PC-3 (cell line): ENCODE measurements around the gene ZNF575. TPM values are rescaled to one million over a fixed set of nuclear protein-coding genes. Genes with fewer than 3 reads are reported as not detected.

ENCODE experiments used
- ATAC-seq: fragments of 200-7000 bp; cut with Tn5 transposase; 2 replicates; pipeline ENCODE4 v1.9.1; 2020; ENCODE audit warnings: mild to moderate bottlenecking, moderate library complexity
- BruUV-seq: library from RNA; stranded (reverse); fragments of 400-500 nt; replicated peaks from 2 replicates; lab custom pipeline; 2021; lab: Mats Ljungman, UMichigan
- CTCF ChIA-PET: fragments of 300-600 bp; sonication (Branson Sonifier 250); formaldehyde crosslinking; loops from one replicate; lab custom pipeline; 2022; ENCODE audit warnings: antibody characterized with exemption; lab: Charles Lee
- POLR2A ChIA-PET: fragments of 300-600 bp; sonication (Branson Sonifier 250); formaldehyde crosslinking; loops from one replicate; lab custom pipeline; 2022; ENCODE audit warnings: antibody characterized with exemption; ENCODE audit not compliant: unreplicated experiment; lab: Charles Lee
- DNase-seq: peaks from one replicate; pipeline ENCODE4 v3.0.0-alpha.2; 2015
- H2AFZ ChIP-seq: fragments of 300-600 bp; sonication (generic); 2 replicates; pipeline ENCODE4 v1.6.0; 2016; ENCODE audit warnings: antibody characterized with exemption, low read length
- H3F3A ChIP-seq: fragments of 300-600 bp; sonication (generic); one replicate; pipeline ENCODE4 v1.6.0; 2017; ENCODE audit warnings: antibody characterized with exemption, low read length, control low read depth, mild to moderate bottlenecking; ENCODE audit not compliant: unreplicated experiment
- H3K27ac ChIP-seq: fragments of 300-600 bp; sonication (generic); 2 replicates; pipeline ENCODE4 v1.5.1; 2016; ENCODE audit warnings: mild to moderate bottlenecking, low read length
- H3K27me3 ChIP-seq: fragments of 300-600 bp; sonication (generic); 2 replicates; pipeline ENCODE4 v1.6.1; 2016; ENCODE audit warnings: low read length, mixed read lengths
- H3K36me3 ChIP-seq: fragments of 300-600 bp; sonication (generic); 2 replicates; pipeline ENCODE4 v1.6.1; 2016; ENCODE audit warnings: low read depth, mixed run types, low read length, mixed read lengths
- H3K4me1 ChIP-seq: fragments of 300-600 bp; sonication (generic); 2 replicates; pipeline ENCODE4 v1.5.1; 2016; ENCODE audit warnings: low read length; ENCODE audit not compliant: insufficient read depth
- H3K4me2 ChIP-seq: fragments of 300-600 bp; sonication (generic); 2 replicates; pipeline ENCODE4 v1.6.0; 2016; ENCODE audit warnings: low read length
- H3K4me3 ChIP-seq: fragments of 300-600 bp; sonication (generic); 2 replicates; pipeline ENCODE4 v1.5.1; 2016; ENCODE audit warnings: mild to moderate bottlenecking, low read length, mixed read lengths
- H3K79me2 ChIP-seq: fragments of 300-600 bp; sonication (generic); 2 replicates; pipeline ENCODE4 v1.6.1; 2017; ENCODE audit warnings: low read length, mixed read lengths
- H3K9ac ChIP-seq: fragments of 300-600 bp; sonication (generic); 2 replicates; pipeline ENCODE4 v1.6.0; 2016; ENCODE audit warnings: mild to moderate bottlenecking, low read length
- H3K9me2 ChIP-seq: fragments of 300-600 bp; sonication (generic); replicated peaks from 2 replicates; pipeline ENCODE4 v1.6.1; 2016; ENCODE audit warnings: mixed run types, low read length, mixed read lengths
- H3K9me3 ChIP-seq: fragments of 300-600 bp; sonication (generic); 2 replicates; pipeline ENCODE4 v1.6.1; 2016; ENCODE audit warnings: low read length, mixed read lengths
- H4K20me1 ChIP-seq: fragments of 300-600 bp; sonication (generic); 2 replicates; pipeline ENCODE4 v1.6.1; 2016; ENCODE audit warnings: low read length, mixed read lengths
- EZH2 ChIP-seq: fragments of 300-600 bp; sonication (generic); IDR thresholded peaks from one replicate; pipeline ENCODE4 v1.6.1; 2017; ENCODE audit warnings: antibody characterized with exemption, mild to moderate bottlenecking, low read length; ENCODE audit not compliant: unreplicated experiment
- EZH2phosphoT487 ChIP-seq: fragments of 300-600 bp; sonication (generic); IDR thresholded peaks from 2 replicates; pipeline ENCODE4 v1.6.1; 2018; ENCODE audit warnings: mild to moderate bottlenecking, antibody characterized with exemption, low read length, borderline replicate concordance
- intact Hi-C: fragments of 100-400 bp; cut with micrococcal nuclease; formaldehyde crosslinking; loops from 2 replicates; pipeline ENCODE4 v1.9.0; 2023
- total RNA-seq: library from RNA; depleted of rRNA; stranded (reverse); fragments of >200 nt; gene quantifications from 2 replicates; pipeline ENCODE4 v1.2.3, GENCODE V29; 2014
- TF ChIP-seq, protein P1 (sequence below): fragments of 300-600 bp; sonication (generic); conservative IDR thresholded peaks from 2 replicates; pipeline ENCODE4 v1.5.1; 2017; ENCODE audit warnings: antibody characterized with exemption, low read depth, mild to moderate bottlenecking, low read length

Gene ZNF575
- total RNA-seq, 1 experiment from 2014 or later, result not detected

- intact Hi-C loops, result no loop called here
- POLR2A ChIA-PET, result no interaction called here
- H3K9me2 ChIP-seq, result no peaks in the 10 kb centered on the region
These were observed 11.1 kb downstream of the ZNF575 start for GRCh38 chr19:43544077-43544476.

GRCh38 chr19:43545276-43545675 lies 12.3 kb downstream of the ZNF575 start:
- DNase-seq, result no peak
- intact Hi-C loops, result no loop called here
- ATAC-seq, result no peak
- Histone ChIP-seq H3K27ac (no peak overlapping the region), H3K27me3 (no peaks in the 10 kb centered on the region), H3K4me2 (no peak overlapping the region), H3K4me3 (no peak overlapping the region), H3F3A (no peaks in the 10 kb centered on the region), H3K9me2 (no peaks in the 10 kb centered on the region), H3K36me3 (peaks cover 1% of the 10 kb centered on the region; the same call in 1 of the 2 replicates), H4K20me1 (no peaks in the 10 kb centered on the region), H3K4me1 (no peaks in the 10 kb centered on the region), H3K79me2 (no peaks in the 10 kb centered on the region), H2AFZ (no peak overlapping the region), H3K9ac (no peak overlapping the region), H3K9me3 (no peaks in the 10 kb centered on the region)
- BruUV-seq, result no TSS peak
- POLR2A ChIA-PET, result no interaction called here
- no peak for TF ChIP-seq EZH2phosphoT487
- TF ChIP-seq EZH2, result no peak
- TF ChIP-seq, protein P1, sequence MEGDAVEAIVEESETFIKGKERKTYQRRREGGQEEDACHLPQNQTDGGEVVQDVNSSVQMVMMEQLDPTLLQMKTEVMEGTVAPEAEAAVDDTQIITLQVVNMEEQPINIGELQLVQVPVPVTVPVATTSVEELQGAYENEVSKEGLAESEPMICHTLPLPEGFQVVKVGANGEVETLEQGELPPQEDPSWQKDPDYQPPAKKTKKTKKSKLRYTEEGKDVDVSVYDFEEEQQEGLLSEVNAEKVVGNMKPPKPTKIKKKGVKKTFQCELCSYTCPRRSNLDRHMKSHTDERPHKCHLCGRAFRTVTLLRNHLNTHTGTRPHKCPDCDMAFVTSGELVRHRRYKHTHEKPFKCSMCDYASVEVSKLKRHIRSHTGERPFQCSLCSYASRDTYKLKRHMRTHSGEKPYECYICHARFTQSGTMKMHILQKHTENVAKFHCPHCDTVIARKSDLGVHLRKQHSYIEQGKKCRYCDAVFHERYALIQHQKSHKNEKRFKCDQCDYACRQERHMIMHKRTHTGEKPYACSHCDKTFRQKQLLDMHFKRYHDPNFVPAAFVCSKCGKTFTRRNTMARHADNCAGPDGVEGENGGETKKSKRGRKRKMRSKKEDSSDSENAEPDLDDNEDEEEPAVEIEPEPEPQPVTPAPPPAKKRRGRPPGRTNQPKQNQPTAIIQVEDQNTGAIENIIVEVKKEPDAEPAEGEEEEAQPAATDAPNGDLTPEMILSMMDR, result no peak
- CTCF ChIA-PET, result no interaction called here

More at GRCh38 chr19:43544077-43544476, 11.1 kb downstream of the ZNF575 start:
- H3K27me3 ChIP-seq, result no peaks in the 10 kb centered on the region
- no peaks in the 10 kb centered on the region for H3K4me1 ChIP-seq
- H3K4me2 ChIP-seq, result no peak overlapping the region
- peaks cover 6% of the 10 kb centered on the region for H3K36me3 ChIP-seq
- BruUV-seq, result no TSS peak
- no peaks in the 10 kb centered on the region for H3K79me2 ChIP-seq
- no peak overlapping the region for H3K4me3 ChIP-seq
- no peak overlapping the region for H3K27ac ChIP-seq
- H4K20me1 ChIP-seq, result no peaks in the 10 kb centered on the region
- ATAC-seq, result no peak
- DNase-seq, result no peak
- CTCF ChIA-PET, result no interaction called here
- H3K9me3 ChIP-seq, result no peaks in the 10 kb centered on the region
- no peak for TF ChIP-seq EZH2phosphoT487
- TF ChIP-seq EZH2, result no peak
- TF ChIP-seq, protein P1, result no peak
- no peaks in the 10 kb centered on the region for H3F3A ChIP-seq
- no peak overlapping the region for H2AFZ ChIP-seq
- H3K9ac ChIP-seq, result no peak overlapping the region

DNA sequence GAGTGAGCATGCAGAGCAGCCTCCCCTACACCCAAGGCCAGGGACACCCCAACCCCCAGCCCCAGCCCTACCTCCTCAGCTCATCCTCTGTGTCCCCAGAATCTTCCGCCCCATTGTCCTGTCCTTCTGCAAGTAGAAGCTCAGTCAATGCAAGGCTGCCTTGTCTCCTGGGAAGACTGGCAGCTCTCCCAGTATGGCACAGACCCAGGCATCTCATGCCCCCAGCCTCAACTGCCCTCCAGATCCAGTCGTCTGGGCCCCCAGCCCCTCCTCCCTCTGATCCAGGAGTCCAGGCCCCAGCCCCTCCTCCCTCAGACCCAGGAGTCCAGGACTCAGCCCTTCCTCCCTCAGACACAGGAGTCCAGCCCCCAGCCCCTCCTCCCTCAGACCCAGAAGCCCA lies 13.0 kb downstream of the ZNF575 start:
- no peak overlapping the region for H2AFZ ChIP-seq
- H3K9ac ChIP-seq, result no peak overlapping the region
- H4K20me1 ChIP-seq, result no peaks in the 10 kb centered on the region
- TF ChIP-seq EZH2phosphoT487, result no peak
- TF ChIP-seq, protein P1, result no peak
- no peak for TF ChIP-seq EZH2
- H3K27me3 ChIP-seq, result no peaks in the 10 kb centered on the region
- DNase-seq (no peak), ATAC-seq (no peak)
- no peaks in the 10 kb centered on the region for H3K79me2 ChIP-seq
- no peaks in the 10 kb centered on the region for H3K4me1 ChIP-seq
- POLR2A ChIA-PET, result no interaction called here
- no peaks in the 10 kb centered on the region for H3F3A ChIP-seq
- CTCF ChIA-PET, result no interaction called here
- no peaks in the 10 kb centered on the region for H3K9me3 ChIP-seq
- intact Hi-C loops, result no loop called here
- BruUV-seq, result no TSS peak
- H3K4me3 ChIP-seq, result no peak overlapping the region
- no peak overlapping the region for H3K4me2 ChIP-seq
- no peaks in the 10 kb centered on the region for H3K9me2 ChIP-seq
- no peaks in the 10 kb centered on the region; the same call in 1 of the 2 replicates for H3K36me3 ChIP-seq
- no peak overlapping the region for H3K27ac ChIP-seq
